Measurements from ENCODE around the gene KATNAL2. TPM values are rescaled to one million over a fixed set of nuclear protein-coding genes. Genes with fewer than 3 reads are reported as not detected.

KATNAL2 gene
- polyA plus RNA-seq, 1 of the 3 experiments (the other 2 are of a cell fraction) = 6.5 TPM

GRCh38 chr18:47150029-47150823 lies 232.8 kb downstream of the KATNAL2 start, which contains the start of gene HDHD2 (continued):
- TF ChIP-seq REST (IDR thresholded peaks at IDR 0.05; ENCODE audit: low read depth, low read length) (no peak), MEF2A (IDR thresholded peaks at IDR 0.05; ENCODE audit: borderline replicate concordance, low read depth) (no peak), USF2 (IDR thresholded peaks at IDR 0.05; ENCODE audit: borderline replicate concordance, low read depth, low read length) (no peak), TCF12 (IDR thresholded peaks at IDR 0.05) (no peak), EP300 (IDR thresholded peaks at IDR 0.05; ENCODE audit: borderline replicate concordance in 1 of 2, low read depth in 1 of 2, low read length in 1 of 2) (no peak), FOXM1 (IDR thresholded peaks at IDR 0.05; ENCODE audit: low read depth) (no peak), PBX3 (IDR thresholded peaks at IDR 0.05) (peak; percentile 66), IRF3 (IDR thresholded peaks at IDR 0.05; ENCODE audit: low read depth, low read length) (no peak)

- Histone ChIP-seq H3K36me3 (replicated peaks in 1 of 2; ENCODE audit: control insufficient read depth in 1 of 2, insufficient read depth in 2 of 2, low read length in 1 of 2) (peaks cover 30 to 34% of the 10 kb centered on the region in 2 experiments), H3K4me1 (ENCODE audit: control insufficient read depth in 1 of 2, insufficient read depth in 2 of 2, low read depth in 1 of 2, low read length in 1 of 2) (peaks cover 0 to 18% of the 10 kb centered on the region in 2 experiments; a peak in 2 of 4 replicates), H3K4me2 (peak overlapping the region; percentile 96), H3K9me2 (no peaks in the 10 kb centered on the region), H3K27me3 (ENCODE audit: insufficient read depth) (no peaks in the 10 kb centered on the region), H3K4me3 (ENCODE audit: low read depth in 2 of 2, low read length in 1 of 2) (peak overlapping the region; percentile 85 to 93), H3K27ac (ENCODE audit: low read depth in 2 of 2, low read length in 1 of 2) (peak overlapping the region; percentile 91 to 98), H2AFZ (ENCODE audit: low read depth) (peak overlapping the region; percentile 97), H4K20me1 (ENCODE audit: insufficient read depth) (no peaks in the 10 kb centered on the region), H3F3A (replicated peaks; ENCODE audit: insufficient read depth) (peaks cover 4% of the 10 kb centered on the region), H3K79me2 (ENCODE audit: insufficient read depth) (peaks cover 41% of the 10 kb centered on the region), H3K9ac (peak overlapping the region; percentile 86), H3K9me3 (no peaks in the 10 kb centered on the region)
- DNase-seq = peak; percentile 38
- 2% methylated on average over 13 of the region's 13 CpGs for WGBS (ENCODE audit: low lambda C conversion rate)
- CTCF ChIA-PET = interaction anchor here (0.6 to 2.3 kb wide), 9 partner anchors 11 to 977 kb away, joined by 3 to 15 read pairs (median 3); a partner anchor contains a TSS
- POLR2A ChIA-PET = interaction anchor here (1.0 to 2.3 kb wide), 9 partner anchors 14 to 87 kb away, joined by 3 to 10 read pairs (median 4); partner anchors contain the start of gene IER3IP1
- TF ChIP-seq GABPA (IDR thresholded peaks at IDR 0.05; ENCODE audit: low read depth) (no peak), CTCF (IDR thresholded peaks at IDR 0.05) (no peak), IRF3 (IDR thresholded peaks at IDR 0.05; ENCODE audit: low read depth, low read length) (no peak), SMC3 (IDR thresholded peaks at IDR 0.05; ENCODE audit: low read depth, low read length) (no peak), POLR2AphosphoS5 (IDR thresholded peaks at IDR 0.05; ENCODE audit: low read depth, low read length) (no peak), ELF1 (IDR thresholded peaks at IDR 0.05) (no peak), PBX3 (IDR thresholded peaks at IDR 0.05) (no peak), GATA2 (CRISPR knock-in tag; IDR thresholded peaks at IDR 0.05) (no peak)
These were observed 233.5 kb downstream of the KATNAL2 start for GRCh38 chr18:47150824-47151366.
